BE2C (cell line): Measurements from ENCODE around the gene SRCIN1.

ENCODE experiments used
- DNase-seq: peaks from one replicate; pipeline ENCODE4 v3.0.0-alpha.2; 2020
- H3K27me3 ChIP-seq: fragments of 250-450 bp; sonication (Bioruptor Pico); 2 replicates; pipeline ENCODE4 v1.5.1; 2020; ENCODE audit warnings: mild to moderate bottlenecking
- H3K36me3 ChIP-seq: fragments of 250-450 bp; sonication (Bioruptor Pico); 2 replicates; pipeline ENCODE4 v1.5.1; 2020; ENCODE audit warnings: mild to moderate bottlenecking
- H3K4me1 ChIP-seq: fragments of 250-450 bp; sonication (Bioruptor Pico); 2 replicates; pipeline ENCODE4 v1.5.1; 2020
- H3K4me3 ChIP-seq: 2 replicates; pipeline ENCODE4 v1.5.1; 2011; ENCODE audit warnings: low read depth, low read length
- H3K9me3 ChIP-seq: fragments of 250-450 bp; sonication (Bioruptor Pico); 2 replicates; pipeline ENCODE4 v1.5.1; 2020
- CTCF ChIP-seq: IDR thresholded peaks from 2 replicates; pipeline ENCODE4 v1.5.1; 2012; ENCODE audit warnings: mild to moderate bottlenecking, low read depth, low read length

The SRCIN1 gene

GRCh38 chr17:38563362-38564253 is 42.1 kb downstream of the SRCIN1 start:
- TF ChIP-seq CTCF: peak; percentile 17; the same call in 1 of the 2 replicates
- Histone ChIP-seq H3K4me1 (peaks cover 41% of the 10 kb centered on the region), H3K4me3 (peak overlapping the region; percentile 54), H3K36me3 (no peaks in the 10 kb centered on the region), H3K9me3 (no peaks in the 10 kb centered on the region), H3K27me3 (no peaks in the 10 kb centered on the region)
- DNase-seq: peak; percentile 63

- TF ChIP-seq CTCF: no peak
- no peaks in the 10 kb centered on the region for H3K27me3 ChIP-seq
- DNase-seq: no peak
- no peak overlapping the region for H3K4me3 ChIP-seq
- H3K4me1 ChIP-seq: peaks cover 35% of the 10 kb centered on the region
- no peaks in the 10 kb centered on the region for H3K9me3 ChIP-seq
- H3K36me3 ChIP-seq: no peaks in the 10 kb centered on the region
Observed at GRCh38 chr17:38562903-38563302, 42.8 kb downstream of the SRCIN1 start.

GRCh38 chr17:38562215-38562569 is 43.6 kb downstream of the SRCIN1 start:
- Histone ChIP-seq H3K4me3 (no peak overlapping the region), H3K36me3 (no peaks in the 10 kb centered on the region), H3K27me3 (no peaks in the 10 kb centered on the region), H3K9me3 (no peaks in the 10 kb centered on the region), H3K4me1 (peaks cover 40% of the 10 kb centered on the region)
- no peak for TF ChIP-seq CTCF
- no peak for DNase-seq

- H3K9me3 ChIP-seq: no peaks in the 10 kb centered on the region
- H3K4me3 ChIP-seq: no peak overlapping the region
- peaks cover 40% of the 10 kb centered on the region for H3K4me1 ChIP-seq
- no peaks in the 10 kb centered on the region for H3K36me3 ChIP-seq
- no peak for DNase-seq
- TF ChIP-seq CTCF: no peak
- H3K27me3 ChIP-seq: no peaks in the 10 kb centered on the region
Observed at GRCh38 chr17:38561416-38562214, 44.1 kb downstream of the SRCIN1 start.

- H3K9me3 ChIP-seq: no peaks in the 10 kb centered on the region
- TF ChIP-seq CTCF: no peak
- DNase-seq: no peak
- no peak overlapping the region for H3K4me3 ChIP-seq
- no peaks in the 10 kb centered on the region for H3K36me3 ChIP-seq
- H3K27me3 ChIP-seq: no peaks in the 10 kb centered on the region
- H3K4me1 ChIP-seq: peaks cover 34% of the 10 kb centered on the region
Observed at GRCh38 chr17:38560503-38561318, 45.0 kb downstream of the SRCIN1 start.
